Gastrocnemius medialis (tissue), 4 donors: Measurements from ENCODE around the gene CTIF.

Experiments used
- CTCF ChIP-seq, 5 experiments: fragments of 450-650 bp in 3 of 5; fragments of 200-600 bp in 2 of 5; sonication (generic) in 2 of 5; IDR thresholded peaks in 4 of 5; conservative IDR thresholded peaks in 1 of 5; 1 replicate in 4 of 5; 2 replicates in 1 of 5; pipeline ENCODE4 v1.5.1; 2016 to 2019; ENCODE audit warnings: antibody characterized with exemption in 5 of 5, mild to moderate bottlenecking in 3 of 5, moderate library complexity in 3 of 5
- POLR2A ChIP-seq, 2 donors: fragments of 450-650 bp; IDR thresholded peaks; one replicate each; pipeline ENCODE4 v1.6.1; 2017; ENCODE audit warnings: antibody characterized with exemption in 2 of 2, mild to moderate bottlenecking in 2 of 2, moderate library complexity in 2 of 2

- TF ChIP-seq CTCF (IDR thresholded peaks at IDR 0.05 in 4 of 5, conservative IDR thresholded peaks at IDR 0.05 in 1 of 5) (no peak), POLR2A (IDR thresholded peaks at IDR 0.05) (no peak)
Observed at GRCh38 chr18:48866856-48867255, 328.0 kb downstream of the CTIF start.
